ENCODE results near the gene AEN.

DNA sequence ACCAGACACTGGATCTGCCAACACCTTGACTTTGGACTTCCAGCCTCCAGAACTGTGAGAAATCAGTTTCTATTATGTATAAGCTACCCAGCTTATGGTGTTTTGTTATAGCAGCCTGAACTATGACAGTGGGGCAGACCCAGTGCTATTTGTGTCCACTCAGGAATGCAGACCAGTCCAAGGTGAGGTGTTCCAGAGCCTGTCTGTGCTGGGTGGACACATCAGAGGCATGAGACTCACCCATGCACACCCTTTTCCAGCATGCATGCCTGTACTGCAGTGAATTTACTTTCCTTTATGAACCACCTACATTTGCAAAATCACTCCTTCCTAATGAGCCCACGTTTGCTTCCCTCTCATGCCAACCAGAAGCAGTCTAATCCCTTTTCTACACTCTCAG is 47.1 kb upstream of the AEN start:
- TF ChIP-seq, protein P1, sequence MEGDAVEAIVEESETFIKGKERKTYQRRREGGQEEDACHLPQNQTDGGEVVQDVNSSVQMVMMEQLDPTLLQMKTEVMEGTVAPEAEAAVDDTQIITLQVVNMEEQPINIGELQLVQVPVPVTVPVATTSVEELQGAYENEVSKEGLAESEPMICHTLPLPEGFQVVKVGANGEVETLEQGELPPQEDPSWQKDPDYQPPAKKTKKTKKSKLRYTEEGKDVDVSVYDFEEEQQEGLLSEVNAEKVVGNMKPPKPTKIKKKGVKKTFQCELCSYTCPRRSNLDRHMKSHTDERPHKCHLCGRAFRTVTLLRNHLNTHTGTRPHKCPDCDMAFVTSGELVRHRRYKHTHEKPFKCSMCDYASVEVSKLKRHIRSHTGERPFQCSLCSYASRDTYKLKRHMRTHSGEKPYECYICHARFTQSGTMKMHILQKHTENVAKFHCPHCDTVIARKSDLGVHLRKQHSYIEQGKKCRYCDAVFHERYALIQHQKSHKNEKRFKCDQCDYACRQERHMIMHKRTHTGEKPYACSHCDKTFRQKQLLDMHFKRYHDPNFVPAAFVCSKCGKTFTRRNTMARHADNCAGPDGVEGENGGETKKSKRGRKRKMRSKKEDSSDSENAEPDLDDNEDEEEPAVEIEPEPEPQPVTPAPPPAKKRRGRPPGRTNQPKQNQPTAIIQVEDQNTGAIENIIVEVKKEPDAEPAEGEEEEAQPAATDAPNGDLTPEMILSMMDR (IDR thresholded peaks at IDR 0.05) = no peak
- TF ChIP-seq POLR2A (IDR thresholded peaks at IDR 0.05) = no peak

All from lower leg skin (tissue), 3 donors.